H1 (cell line): Measurements from ENCODE around the gene NEK11. TPM values are rescaled to one million over a fixed set of nuclear protein-coding genes. Genes with fewer than 3 reads are reported as not detected.

Experiments used
- CBX8 ChIP-seq: fragments of 300-800, 300-1000 bp; sonication (generic); IDR thresholded peaks from 2 replicates; pipeline ENCODE4 v1.7.1; 2016; ENCODE audit warnings: low read depth, low read length, borderline replicate concordance
- CHD7 ChIP-seq: fragments of 300-600 bp; sonication (generic); IDR thresholded peaks from 2 replicates; pipeline ENCODE4 v1.7.1; 2012; ENCODE audit warnings: low read length, moderate library complexity, mild to moderate bottlenecking, inconsistent platforms; ENCODE audit not compliant: insufficient replicate concordance
- HDAC2 ChIP-seq, 2 experiments: fragments of 300-600 bp in 1 of 2; sonication (generic) in 1 of 2; IDR thresholded peaks; 2 replicates each; pipeline ENCODE4 v1.6.1; 2011 to 2012; ENCODE audit warnings: low read depth in 2 of 2, low read length in 2 of 2, mild to moderate bottlenecking in 2 of 2, moderate library complexity in 2 of 2, borderline replicate concordance in 1 of 2, inconsistent platforms in 1 of 2
- KDM1A ChIP-seq: fragments of 200-600, 300-600 bp; sonication (generic); IDR thresholded peaks from 2 replicates; pipeline ENCODE4 v1.7.1; 2016; ENCODE audit warnings: mild to moderate bottlenecking, low read length, borderline replicate concordance
- MAFK ChIP-seq: IDR thresholded peaks from 2 replicates; pipeline ENCODE4 v1.6.1; 2012; ENCODE audit warnings: low read depth, mild to moderate bottlenecking, improper control_type of control experiment, low read length
- RBBP5 ChIP-seq: IDR thresholded peaks from 2 replicates; pipeline ENCODE4 v1.7.1; 2012; ENCODE audit warnings: low read depth, mild to moderate bottlenecking, inconsistent platforms, low read length, moderate library complexity, borderline replicate concordance
- SIN3A ChIP-seq, 2 experiments: IDR thresholded peaks in 1 of 2; conservative IDR thresholded peaks in 1 of 2; 2 replicates each; pipeline ENCODE4 v1.6.1; 2011 to 2012; ENCODE audit warnings: low read length in 2 of 2, improper control_type of control experiment in 1 of 2, low read depth in 1 of 2, mild to moderate bottlenecking in 1 of 2
- SRF ChIP-seq: IDR thresholded peaks from 2 replicates; pipeline ENCODE4 v1.6.1; 2011; ENCODE audit warnings: mild to moderate bottlenecking, low read depth, low read length, moderate library complexity
- YY1 ChIP-seq: IDR thresholded peaks from 2 replicates; pipeline ENCODE4 v1.6.1; 2011; ENCODE audit warnings: low read depth, mild to moderate bottlenecking, low read length
- polyA plus RNA-seq, 7 experiments: library from polyadenylated mRNA; depleted of rRNA in 3 of 7; stranded (reverse) in 5 of 7; unstranded in 2 of 7; fragments of >200 nt in 5 of 7; fragments of 200-250 nt in 2 of 7; gene quantifications; 1 replicate in 5 of 7; 2 replicates in 1 of 7; 4 replicates in 1 of 7; pipeline versions ENCODE4 v1.2.1 to v1.2.3, GENCODE V29; 2011 to 2013; ENCODE audit warnings: missing spikeins in 2 of 7, mixed read lengths in 2 of 7
- total RNA-seq: library from RNA; stranded (reverse); fragmentation: NEBNext Ultra II Directional; extraction: Animal tissue kit (Norgen Biotek cat#: 25700); gene quantifications from 2 replicates; pipeline ENCODE4 v1.2.1, GENCODE V29; 2021

Gene NEK11
- total and polyA plus RNA-seq, 2 of the 8 experiments (the other 6 are each of a cell fraction or from before 2014, with no cell fraction given) = 0.60 TPM; not detected in 1

DNA sequence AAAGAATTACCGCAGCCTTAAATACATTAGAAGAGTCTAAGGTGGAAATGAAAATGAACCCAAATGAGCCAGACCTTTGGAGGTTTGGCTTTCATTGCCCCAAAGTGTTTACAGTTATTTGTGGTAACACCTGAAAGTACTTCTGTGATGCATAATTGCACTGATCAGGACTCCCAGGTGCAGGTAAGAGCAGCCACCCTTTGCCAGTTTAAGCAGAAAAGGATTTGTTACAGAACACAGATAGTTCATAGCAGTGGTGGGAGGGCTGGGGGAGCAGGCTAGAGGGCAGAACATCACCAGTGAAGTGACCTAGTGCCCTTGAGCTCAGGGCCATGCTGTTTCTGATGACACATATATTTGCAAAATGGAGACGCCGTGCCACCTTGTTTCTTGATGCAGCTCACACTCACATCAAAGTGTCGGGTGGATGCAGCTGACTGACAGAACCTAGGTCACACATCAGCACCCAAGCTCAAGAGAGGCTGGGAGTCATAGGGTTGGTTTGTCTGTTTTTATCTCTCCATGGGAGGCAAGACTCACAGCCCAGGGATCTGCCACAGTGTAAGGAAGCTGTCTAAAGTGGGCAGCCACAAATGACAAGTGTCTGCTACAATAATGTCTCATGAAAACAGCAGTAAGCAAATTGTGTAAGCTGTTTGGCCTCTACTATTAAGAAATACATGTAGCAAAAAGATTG is 49.1 kb downstream of the NEK11 start (continued):
- TF ChIP-seq CHD7 (no peak), SRF (no peak), HDAC2 (IDR thresholded peaks at IDR 0.05; ENCODE audit: borderline replicate concordance in 1 of 2, low read depth in 2 of 2, low read length in 2 of 2) (no peak), CBX8 (no peak), KDM1A (no peak), YY1 (no peak), SIN3A (conservative IDR thresholded peaks at IDR 0.05 in 1 of 2, IDR thresholded peaks at IDR 0.05 in 1 of 2; ENCODE audit: low read depth in 1 of 2, low read length in 2 of 2) (no peak), RBBP5 (no peak), MAFK (no peak)
